ENCODE results near the gene GATC.
"Not testable (repeated sequence)": the region's sequence is repeated elsewhere in the genome, so short reads cannot be mapped to it uniquely, and the experiment has no call there.

GRCh38 chr12:120487552-120487951 is 41.3 kb downstream of the GATC start:
- not testable (repeated sequence) for TF ChIP-seq POLR2A (IDR thresholded peaks at IDR 0.05; ENCODE audit: low read depth, low read length); TAF1 (IDR thresholded peaks at IDR 0.05; ENCODE audit: borderline replicate concordance, low read depth, low read length)
